Left renal pelvis (tissue), 4 donors: ENCODE results near the gene PNPLA7. TPM values are rescaled to one million over a fixed set of nuclear protein-coding genes. Genes with fewer than 3 reads are reported as not detected.
"Not testable (repeated sequence)": the region's sequence is repeated elsewhere in the genome, so short reads cannot be mapped to it uniquely, and the experiment has no call there.

Source experiments
- DNase-seq, 4 donors: peaks; one replicate each; pipeline ENCODE4 v3.0.0-alpha.2; 2013; ENCODE audit warnings: low read depth in 4 of 4, low spot score in 3 of 4
- polyA plus RNA-seq, 4 donors: library from polyadenylated mRNA; unstranded; fragments of 120-200 nt; gene quantifications; one replicate each; pipeline ENCODE4 v1.2.1, GENCODE V29; 2013; ENCODE audit not compliant: insufficient read length in 4 of 4

Gene PNPLA7
- polyA plus RNA-seq, 4 donors: 1.4 to 4.6 (median 2.8) TPM

DNA sequence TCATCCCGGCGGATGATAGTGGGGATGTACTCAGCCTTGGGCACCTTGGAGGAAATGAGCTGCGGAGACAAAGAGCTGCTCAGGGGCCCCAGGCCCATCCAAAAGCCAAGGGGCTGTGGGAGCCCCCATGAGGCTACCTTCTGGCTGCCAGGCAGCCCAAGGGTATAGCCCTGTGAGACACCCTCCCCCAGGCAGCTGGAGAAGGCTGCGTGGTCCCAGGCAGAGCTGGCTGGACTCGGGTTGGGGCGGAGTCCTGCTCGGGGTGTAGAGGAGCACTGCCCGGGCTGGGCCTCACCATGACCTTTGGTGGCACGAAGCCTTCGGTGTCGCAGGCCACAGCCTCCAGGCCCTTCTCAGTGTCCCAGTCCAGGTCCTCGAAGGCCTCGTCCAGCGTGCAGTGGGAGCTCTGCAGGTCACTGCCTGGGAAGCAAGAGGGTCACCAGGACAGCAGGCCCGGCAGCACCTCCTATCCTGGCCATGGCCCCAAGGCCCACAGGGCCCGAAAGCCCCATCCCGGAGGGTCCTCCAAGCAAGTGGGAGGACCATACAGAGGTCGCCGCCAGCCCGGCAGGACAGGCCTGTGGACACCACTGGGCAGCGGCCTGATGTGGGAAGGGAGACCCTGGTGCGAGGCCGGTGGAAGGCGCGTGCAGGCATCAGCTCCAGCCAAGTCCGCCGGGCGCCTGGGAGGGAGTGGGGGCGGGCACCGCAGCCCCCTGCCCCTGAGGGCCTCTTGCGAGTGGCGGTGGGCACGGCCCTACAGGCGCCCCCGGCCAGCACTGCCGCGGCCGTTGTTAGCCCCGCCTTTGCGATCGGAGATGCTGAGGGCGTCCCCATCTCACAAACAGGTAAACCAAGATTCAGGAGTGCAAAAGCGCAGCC, 97.2 kb downstream of the PNPLA7 start:
- DNase-seq: no peak

DNA sequence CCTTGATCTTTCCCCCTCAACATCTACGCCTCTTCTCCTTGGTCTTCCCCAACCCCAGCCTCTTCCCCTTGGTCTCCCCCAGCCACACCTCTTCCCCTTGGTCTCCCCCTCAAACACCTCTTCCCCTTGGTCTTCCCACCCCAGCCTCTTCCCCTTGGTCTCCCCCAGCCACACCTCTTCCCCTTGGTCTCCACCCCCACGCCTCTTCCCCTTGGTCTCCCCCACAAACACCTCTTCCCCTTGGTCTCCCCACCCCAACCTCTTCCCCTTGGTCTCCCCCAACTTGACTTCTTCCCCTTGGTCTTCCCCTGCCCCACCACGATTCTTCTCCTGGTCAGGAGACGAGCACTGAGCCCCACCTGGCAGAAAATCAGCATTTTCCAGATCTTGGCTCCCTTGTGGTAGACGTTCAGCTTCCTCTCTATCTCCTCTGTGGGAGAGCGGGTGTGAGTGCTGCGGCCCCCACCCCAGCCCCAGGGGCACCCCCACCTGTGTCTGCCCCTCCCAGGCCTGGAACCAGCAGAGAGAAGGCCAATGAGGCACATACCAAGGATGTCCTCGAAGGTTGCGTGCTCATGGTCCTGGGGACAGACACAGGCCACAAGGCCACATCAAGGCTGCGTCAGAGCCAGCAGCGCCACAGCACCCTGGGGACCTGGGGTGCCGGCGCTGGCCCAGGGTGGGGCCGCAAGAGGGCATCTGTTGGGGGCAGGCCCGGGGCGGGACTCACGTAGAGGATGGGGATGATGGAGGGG, 98.0 kb downstream of the PNPLA7 start:
- DNase-seq: no peak

DNA sequence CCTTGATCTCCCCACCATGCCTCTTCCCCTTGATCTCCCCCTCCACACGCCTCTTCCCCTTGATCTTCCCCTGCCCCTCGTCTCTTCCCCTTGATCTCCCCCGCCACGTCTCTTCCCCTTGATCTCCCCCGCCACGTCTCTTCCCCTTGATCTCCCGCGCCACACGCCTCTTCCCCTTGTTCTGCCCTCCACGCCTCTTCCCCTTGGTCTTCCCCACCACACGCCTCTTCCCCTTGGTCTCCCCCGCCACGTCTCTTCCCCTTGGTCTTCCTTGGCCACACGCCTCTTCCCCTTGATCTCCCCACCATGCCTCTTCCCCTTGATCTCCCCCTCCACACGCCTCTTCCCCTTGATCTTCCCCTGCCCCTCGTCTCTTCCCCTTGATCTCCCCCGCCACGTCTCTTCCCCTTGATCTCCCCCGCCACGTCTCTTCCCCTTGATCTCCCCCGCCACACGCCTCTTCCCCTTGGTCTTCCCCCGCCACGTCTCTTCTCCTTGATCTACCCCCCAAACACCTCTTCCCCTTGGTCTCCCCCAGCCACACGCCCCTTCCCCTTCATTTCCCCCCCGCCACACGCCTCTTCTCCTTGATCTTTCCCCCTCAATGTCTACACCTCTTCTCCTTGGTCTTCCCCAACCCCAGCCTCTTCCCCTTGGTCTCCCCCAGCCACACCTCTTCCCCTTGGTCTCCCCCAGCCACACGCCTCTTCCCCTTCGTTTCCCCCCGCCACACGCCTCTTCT, 98.8 kb downstream of the PNPLA7 start:
- DNase-seq: not testable (repeated sequence)

DNA sequence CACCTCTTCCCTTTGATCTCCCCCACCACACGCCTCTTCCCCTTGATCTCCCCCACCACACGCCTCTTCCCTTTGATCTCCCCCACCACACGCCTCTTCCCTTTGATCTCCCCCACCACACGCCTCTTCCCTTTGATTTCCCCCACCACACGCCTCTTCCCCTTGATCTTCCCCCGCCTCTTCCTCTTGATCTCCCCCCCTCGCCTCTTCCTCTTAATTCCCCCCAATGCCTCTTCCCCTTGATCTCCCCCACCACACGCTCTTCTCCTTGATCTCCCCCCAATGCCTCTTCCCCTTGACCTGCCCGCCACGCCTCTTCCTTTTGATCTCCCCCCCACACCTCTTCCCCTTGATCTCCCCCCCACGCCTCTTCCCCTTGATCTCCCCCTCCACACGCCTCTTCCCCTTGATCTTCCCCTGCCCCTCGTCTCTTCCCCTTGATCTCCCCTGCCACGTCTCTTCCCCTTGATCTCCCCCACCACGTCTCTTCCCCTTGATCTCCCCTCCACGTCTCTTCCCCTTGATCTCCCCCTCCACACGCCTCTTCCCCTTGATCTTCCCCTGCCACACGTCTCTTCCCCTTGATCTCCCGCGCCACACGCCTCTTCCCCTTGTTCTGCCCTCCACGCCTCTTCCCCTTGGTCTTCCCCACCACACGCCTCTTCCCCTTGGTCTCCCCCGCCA, 99.5 kb downstream of the PNPLA7 start:
- not testable (repeated sequence) for DNase-seq

DNA sequence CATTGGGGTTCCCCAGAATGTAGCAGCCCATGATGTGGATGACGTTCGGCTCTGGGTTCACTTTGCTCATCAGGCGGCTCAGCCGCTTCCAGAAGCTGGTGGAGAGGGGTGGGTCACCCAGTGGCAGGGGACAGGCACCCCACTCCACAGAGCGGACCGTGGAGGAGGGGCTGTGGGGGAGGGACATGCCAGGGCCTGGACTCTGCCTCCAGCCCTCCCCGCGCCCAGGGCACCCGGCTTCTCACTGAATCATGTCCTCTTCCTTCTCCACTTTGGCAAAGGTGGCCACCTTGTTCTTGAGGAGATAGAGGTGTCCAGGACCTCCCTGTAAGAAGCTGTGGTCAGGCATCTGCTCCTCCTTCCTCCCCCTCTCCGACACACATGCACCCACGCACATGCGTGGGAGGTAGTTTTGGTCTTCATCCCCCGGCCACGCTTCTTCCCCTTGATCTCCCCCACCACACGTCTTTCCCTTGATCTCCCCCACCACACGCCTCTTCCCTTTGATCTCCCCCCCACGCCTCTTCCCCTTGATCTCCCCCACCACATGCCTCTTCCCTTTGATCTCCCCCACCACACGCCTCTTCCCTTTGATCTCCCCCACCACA, 100.2 kb downstream of the PNPLA7 start:
- DNase-seq: no peak

DNA sequence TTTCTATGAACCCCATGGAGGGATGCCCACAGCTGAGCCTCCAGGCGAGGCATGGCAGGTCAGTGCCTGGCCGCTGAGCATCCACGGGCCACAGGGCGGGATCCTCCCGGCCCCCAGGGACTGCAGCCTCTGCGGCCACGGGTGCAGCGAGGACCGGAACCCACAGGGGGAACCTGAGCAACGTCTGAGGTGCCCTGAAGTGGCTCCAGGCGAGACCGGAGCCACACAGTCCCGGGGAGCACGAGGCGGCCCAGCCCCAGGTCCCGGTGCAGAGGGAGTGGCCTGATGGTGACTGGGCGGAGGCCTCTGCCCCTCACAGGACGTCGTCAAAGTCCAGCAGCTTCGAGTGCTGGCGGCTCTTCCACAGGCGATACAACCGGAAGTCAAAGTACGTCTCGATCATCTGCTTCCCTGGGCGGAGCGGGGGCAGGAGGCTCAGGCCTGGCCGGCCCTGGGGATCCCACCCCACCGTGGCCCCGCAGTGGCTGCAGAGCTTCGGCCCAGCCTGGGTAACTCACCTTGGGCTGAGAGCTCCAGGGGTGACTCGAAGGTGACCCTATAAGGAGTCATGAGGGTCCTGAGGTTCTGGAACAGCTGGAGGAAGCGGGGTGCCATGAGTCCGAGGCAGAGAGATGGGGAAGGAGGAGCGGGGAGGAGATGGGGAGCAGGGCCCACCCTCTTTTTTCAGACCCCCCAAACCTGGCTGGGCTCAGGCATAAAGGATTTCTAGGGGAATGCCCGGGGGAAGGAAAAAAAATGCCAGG, 100.9 kb downstream of the PNPLA7 start:
- no peak for DNase-seq

DNA sequence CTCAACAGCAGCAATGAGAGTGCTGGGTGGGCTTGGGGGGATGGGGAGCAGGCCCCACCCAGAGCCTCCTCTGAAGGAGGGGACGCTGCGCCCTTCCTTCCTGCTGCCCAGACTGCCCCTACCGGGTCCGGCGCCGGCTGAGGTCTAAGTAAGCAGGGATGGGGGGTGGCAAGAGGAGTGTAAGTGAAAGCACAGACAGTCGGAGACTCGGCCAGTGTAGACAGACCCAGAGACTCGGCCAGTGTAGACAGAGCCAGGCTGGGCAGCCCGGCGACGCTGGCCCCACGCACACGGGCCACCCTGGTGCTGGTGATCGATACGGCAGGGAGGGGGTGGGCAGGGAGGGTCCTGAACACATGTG, 101.6 kb downstream of the PNPLA7 start:
- no peak for DNase-seq

DNA sequence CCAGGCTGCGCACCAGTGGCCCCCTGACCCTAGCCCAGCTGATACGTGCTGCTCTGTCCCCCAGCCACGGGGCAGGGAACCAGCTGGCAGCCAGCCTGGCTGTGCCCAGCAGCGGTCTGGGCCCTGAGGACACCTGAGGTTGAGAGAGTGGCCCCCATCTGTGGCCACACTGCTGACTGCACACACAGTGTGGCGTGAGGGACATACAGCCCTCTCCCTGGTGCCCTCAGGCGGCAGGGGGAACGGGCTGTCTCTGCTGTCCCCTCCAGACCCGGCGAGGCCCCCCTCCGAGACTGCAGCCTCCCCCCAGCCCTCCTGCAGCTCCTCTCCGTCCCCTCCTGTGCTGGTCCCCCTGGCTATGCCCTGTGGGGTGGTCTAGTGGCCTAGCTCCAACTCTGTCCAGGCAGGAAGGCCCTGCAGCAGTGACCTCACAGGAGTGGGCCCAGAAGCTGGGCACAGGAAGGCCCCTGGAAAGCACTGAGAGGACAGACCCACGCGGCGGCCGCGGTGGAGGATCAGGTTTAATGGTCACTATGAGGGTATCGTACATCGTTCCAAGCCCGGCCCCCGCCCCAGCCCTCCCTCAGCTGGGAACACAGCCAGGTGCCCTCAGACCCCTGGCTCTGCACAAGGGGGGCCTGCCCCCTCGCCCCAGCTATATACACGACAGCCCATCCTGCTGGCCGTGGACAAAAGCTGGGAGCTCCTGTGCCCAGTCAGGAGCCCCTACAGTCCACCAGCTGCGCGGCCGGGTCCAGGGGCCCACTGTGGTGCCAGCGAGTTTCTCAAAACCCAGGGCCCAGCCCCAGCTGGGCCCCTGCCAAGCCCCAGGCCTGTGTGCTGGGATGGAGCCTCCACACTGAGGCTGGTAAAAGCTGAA, 102.2 kb downstream of the PNPLA7 start:
- DNase-seq: no peak

DNA sequence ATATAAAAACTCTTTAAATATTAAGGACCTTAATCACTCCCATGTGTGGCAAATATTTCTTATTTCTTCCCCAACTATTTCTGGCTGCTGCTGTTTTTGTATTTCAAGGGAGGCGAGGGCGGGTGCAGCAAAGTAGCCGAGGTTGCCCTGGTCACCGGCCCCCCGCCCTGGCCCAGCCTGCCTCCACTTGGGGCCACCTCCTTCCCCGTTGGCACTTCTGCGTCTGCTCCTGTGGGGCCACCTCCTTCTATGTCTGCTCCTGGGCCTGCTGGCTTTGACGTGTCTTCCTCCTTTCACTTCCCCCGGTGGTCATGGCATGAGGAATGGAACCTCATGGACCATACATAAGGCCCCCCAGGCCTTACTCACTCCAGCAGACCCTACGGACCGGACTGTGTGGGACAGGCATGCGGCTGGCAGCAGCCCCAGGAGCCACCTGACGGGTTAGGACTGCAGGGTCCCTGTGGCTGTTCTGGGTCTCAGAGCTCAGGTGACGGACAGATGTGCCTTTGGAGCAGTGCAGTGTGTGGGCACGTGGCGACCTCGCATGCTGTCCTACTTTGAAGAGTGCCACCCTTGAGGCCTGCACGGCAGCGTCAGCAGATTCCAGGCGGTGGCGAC, 103.2 kb downstream of the PNPLA7 start:
- DNase-seq: no peak

DNA sequence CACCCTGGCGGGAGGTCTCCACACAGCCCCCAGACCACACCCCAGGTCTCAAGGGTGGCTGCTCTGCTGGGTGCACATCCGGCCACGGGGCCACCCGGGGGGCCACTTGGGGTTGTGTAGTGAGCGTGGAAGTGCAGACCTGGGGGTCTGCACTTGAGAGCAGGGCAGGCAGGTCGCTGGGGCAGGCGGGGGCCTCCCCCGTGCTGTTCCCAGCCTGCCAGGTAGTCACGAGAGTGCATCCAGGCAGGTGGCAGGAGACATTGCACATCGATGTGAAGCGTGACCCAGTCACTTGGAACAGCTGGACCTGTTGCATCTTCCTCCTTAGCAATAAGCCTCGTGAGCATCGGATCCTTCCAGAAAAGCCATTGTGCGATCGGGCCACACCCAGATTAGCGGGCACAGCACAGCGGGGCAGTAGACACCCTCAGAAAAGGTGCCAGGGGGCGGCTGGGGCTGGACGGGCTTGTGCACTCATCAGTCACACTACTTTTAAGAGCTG, 104.2 kb downstream of the PNPLA7 start:
- no peak for DNase-seq

DNA sequence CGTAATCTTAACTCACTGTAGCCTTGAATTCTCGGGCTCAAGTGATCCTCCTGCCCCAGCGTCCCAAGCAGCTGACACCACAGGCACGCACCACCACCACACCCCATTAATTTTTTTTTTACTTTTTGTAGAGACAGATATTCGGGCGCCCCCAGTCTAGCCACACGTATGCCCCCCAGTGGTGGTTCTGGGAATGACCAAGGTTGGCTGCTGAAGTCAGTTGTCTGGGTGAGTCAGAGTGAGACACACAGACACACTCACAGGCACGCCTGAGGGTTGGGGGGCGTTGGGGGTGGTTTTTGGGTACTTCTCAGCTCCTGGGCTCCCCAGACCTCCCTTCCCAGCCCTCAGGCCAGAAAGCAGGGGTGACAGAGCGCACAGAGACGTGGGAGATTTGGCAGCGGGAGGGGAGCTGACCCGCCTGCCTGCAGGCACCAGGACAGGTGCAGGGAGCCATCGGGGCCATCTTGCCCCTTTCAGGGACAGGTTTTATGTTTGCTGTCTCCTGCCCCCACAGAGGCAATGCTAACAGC, 104.9 kb downstream of the PNPLA7 start:
- DNase-seq: no peak

DNA sequence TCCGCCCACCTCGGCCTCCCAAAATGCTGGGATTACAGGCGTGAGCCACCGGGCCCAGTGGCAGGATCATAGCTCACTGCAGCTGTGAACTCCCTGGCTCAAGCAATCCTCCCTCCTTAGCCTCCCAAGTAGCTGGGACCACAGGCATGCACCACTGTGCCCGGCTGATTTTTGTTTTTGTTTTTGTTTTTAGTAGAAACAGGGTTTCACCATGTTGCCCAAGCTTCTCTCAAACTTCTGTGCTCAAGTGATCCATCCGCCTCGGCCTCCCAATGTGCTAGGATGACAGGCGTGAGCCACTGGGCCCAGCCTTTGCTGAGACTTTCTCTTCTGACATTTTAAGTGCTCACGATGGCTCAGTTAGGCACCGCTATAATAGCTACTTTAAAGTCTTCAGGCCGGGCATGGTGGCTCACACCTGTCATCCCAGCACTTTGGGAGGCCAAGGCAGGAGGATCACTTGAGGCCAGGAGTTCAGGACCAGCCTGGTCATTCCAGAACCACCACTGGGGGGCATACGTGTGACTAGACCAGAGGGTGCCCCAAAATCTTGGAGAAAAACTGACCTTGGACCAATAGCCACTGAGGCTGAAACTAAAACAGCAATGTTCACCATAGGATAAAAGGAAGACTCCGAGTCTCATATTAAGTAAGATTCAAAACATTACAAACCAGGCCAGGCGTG, 106.0 kb downstream of the PNPLA7 start:
- DNase-seq: no peak

DNA sequence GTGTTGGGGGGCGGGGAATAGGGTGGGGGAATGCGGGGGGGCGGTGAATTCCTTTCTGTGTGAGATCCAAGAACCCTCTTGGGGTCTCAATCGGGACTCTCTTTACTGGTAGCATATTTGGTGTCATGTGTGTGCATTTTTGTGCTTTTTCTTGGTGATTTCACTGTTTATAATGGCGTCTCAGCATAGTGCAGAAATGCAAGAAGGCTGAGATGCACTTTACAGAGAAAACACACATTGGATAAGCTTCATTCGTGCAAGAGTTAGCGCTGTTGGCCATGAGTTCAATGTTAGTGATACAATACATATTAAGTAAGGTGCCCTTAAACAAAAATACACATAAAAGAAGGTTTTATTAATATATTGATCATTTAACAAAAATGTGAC, 108.3 kb downstream of the PNPLA7 start:
- DNase-seq: no peak

DNA sequence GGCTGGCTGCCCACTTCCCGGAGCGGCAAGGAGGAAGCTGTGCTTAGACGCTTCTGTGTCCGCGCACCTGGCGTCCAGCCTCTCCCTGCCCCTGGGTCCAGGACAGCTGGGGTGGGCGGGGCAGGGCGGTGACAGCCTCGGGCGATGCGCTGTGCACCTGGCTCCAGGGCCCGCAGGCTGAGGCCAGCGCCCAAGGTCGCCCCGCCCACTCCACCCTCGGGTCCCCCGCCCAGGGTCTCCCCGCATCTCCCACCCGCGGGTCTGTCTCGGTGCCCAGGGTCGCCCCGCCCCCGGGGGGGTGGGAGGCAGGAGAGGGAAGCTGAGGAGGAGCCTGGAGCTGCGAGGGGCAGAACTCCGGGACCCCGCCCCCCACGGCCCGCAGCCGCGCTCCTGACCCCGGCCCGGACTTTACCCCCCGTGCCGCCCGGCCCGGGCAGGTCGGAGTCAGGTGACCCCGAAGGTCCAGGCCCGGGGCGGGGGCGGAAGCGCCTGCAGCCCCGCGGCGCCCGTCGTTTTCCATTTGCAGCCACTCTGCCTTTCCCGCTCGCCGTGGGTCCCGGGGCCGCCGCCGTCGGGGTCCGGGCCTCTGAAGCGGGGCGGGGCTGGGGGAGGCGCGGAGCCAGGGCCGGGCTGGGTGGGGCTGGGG, 108.8 kb downstream of the PNPLA7 start, which contains the start of gene ENTPD8:
Gene ENTPD8, minus strand, starts transcription at position 69 of the 646 bp plus-strand sequence. CDS start 3,072 bp downstream, outside the sequence.
- no peak for DNase-seq

DNA sequence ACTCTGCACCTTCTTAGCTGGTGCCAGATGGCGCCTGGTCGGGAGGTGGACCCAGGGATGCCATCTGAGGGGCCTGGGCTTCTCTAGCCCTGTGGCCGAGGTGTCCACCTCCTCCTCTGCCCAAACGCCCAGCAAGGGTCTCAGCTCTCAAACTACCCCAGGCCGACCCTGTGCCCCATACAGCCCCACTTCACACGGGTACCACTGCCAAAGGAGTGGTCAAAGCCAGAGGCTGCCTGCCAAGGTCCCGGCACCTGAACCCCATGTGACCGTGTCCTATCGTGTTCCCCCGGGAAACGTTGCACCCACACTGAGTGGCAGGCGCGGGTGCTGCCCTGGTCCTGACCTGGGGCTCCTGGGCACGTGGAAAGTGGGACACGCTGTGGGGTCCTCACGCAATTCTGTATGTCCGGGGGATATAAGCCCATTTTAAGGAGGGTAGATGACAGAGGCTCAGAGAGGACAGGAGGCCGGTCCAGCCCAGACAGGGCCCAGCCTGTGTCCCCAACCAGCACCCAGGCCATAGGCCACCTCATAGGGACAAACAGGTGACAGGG, 111.0 kb downstream of the PNPLA7 start:
- DNase-seq: no peak

DNA sequence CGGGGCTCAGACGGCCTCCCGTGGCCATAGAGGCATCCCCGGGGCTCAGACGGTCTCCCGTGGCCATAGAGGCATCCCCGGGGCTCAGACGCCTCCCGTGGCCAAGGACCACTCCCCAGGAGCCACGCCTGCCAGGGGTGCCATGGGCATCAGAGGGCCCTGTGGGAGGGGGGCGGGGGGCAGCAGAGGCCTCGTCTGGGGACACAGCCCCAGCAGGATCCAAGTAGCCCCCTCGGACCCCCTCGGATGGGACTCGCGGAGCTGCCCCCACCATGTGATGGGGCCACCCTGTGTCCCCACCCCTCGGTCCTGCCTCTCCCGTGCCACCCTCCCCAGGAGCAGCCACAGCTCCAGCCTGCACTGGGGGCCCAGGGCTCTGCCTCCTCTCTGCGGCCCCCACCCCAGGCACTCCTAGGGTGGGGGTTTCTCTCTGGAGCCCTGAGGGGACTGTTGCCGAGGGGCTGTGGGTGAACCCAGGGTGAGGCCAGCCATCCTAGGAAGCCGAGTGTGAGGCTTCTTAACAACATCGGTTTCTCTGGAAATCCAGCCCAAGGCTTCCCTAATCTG, 111.5 kb downstream of the PNPLA7 start:
- no peak for DNase-seq
